ENCODE results near the gene NUDT1.

GRCh38 chr7:2208712-2209111 lies 33.3 kb upstream of the NUDT1 start:
- TF ChIP-seq CTCF (conservative IDR thresholded peaks at IDR 0.05 in 1 of 2, IDR thresholded peaks at IDR 0.05 in 1 of 2; ENCODE audit: extremely low read depth in 1 of 2, insufficient read depth in 1 of 2, low read depth in 1 of 2, low read length in 2 of 2) (no peak), EZH2 (IDR thresholded peaks at IDR 0.05; ENCODE audit: borderline replicate concordance, low read length) (no peak)

Measured in mammary epithelial cell (primary cell).